ENCODE results near the gene FOLR3.

- TF ChIP-seq, protein P1, sequence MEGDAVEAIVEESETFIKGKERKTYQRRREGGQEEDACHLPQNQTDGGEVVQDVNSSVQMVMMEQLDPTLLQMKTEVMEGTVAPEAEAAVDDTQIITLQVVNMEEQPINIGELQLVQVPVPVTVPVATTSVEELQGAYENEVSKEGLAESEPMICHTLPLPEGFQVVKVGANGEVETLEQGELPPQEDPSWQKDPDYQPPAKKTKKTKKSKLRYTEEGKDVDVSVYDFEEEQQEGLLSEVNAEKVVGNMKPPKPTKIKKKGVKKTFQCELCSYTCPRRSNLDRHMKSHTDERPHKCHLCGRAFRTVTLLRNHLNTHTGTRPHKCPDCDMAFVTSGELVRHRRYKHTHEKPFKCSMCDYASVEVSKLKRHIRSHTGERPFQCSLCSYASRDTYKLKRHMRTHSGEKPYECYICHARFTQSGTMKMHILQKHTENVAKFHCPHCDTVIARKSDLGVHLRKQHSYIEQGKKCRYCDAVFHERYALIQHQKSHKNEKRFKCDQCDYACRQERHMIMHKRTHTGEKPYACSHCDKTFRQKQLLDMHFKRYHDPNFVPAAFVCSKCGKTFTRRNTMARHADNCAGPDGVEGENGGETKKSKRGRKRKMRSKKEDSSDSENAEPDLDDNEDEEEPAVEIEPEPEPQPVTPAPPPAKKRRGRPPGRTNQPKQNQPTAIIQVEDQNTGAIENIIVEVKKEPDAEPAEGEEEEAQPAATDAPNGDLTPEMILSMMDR (IDR thresholded peaks at IDR 0.05 in 2 of 3, conservative IDR thresholded peaks at IDR 0.05 in 1 of 3; ENCODE audit: borderline replicate concordance in 1 of 3, insufficient read depth in 1 of 3, low read depth in 2 of 3, low read length in 2 of 3) = no peak
- TF ChIP-seq, protein P2, sequence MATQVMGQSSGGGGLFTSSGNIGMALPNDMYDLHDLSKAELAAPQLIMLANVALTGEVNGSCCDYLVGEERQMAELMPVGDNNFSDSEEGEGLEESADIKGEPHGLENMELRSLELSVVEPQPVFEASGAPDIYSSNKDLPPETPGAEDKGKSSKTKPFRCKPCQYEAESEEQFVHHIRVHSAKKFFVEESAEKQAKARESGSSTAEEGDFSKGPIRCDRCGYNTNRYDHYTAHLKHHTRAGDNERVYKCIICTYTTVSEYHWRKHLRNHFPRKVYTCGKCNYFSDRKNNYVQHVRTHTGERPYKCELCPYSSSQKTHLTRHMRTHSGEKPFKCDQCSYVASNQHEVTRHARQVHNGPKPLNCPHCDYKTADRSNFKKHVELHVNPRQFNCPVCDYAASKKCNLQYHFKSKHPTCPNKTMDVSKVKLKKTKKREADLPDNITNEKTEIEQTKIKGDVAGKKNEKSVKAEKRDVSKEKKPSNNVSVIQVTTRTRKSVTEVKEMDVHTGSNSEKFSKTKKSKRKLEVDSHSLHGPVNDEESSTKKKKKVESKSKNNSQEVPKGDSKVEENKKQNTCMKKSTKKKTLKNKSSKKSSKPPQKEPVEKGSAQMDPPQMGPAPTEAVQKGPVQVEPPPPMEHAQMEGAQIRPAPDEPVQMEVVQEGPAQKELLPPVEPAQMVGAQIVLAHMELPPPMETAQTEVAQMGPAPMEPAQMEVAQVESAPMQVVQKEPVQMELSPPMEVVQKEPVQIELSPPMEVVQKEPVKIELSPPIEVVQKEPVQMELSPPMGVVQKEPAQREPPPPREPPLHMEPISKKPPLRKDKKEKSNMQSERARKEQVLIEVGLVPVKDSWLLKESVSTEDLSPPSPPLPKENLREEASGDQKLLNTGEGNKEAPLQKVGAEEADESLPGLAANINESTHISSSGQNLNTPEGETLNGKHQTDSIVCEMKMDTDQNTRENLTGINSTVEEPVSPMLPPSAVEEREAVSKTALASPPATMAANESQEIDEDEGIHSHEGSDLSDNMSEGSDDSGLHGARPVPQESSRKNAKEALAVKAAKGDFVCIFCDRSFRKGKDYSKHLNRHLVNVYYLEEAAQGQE (IDR thresholded peaks at IDR 0.05; ENCODE audit: low read depth) = no peak
- TF ChIP-seq JUND (IDR thresholded peaks at IDR 0.05) (no peak), SP1 (IDR thresholded peaks at IDR 0.05; ENCODE audit: low read depth) (no peak), ZFX (IDR thresholded peaks at IDR 0.05) (no peak), POLR2AphosphoS5 (IDR thresholded peaks at IDR 0.05; ENCODE audit: low read depth, low read length) (no peak), CEBPB (IDR thresholded peaks at IDR 0.05; ENCODE audit: low read depth) (no peak), EZH2 (IDR thresholded peaks at IDR 0.05) (no peak)
- TF ChIP-seq, protein P3, sequence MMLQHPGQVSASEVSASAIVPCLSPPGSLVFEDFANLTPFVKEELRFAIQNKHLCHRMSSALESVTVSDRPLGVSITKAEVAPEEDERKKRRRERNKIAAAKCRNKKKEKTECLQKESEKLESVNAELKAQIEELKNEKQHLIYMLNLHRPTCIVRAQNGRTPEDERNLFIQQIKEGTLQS (IDR thresholded peaks at IDR 0.05) = no peak
These were observed 9.5 kb downstream of the FOLR3 start for GRCh38 chr11:72144807-72145565.

Data from HCT116 (cell line).